ENCODE data around the gene KRTAP5-6.
"Not testable (repeated sequence)": the region's sequence is repeated elsewhere in the genome, so short reads cannot be mapped to it uniquely, and the experiment has no call there.

Gene KRTAP5-6

GRCh38 chr11:1682225-1682905 is 14.6 kb upstream of the KRTAP5-6 start:
- Mint-ChIP-seq H3K4me1 (peaks cover 15% of the 10 kb centered on the region), H3K4me3 (peak overlapping the region in 1 of 3 experiments; percentile 14), H3K27ac (peak overlapping the region; percentile 33 to 82 (median 81)), H3K36me3 (ENCODE audit: low read depth) (no peaks in the 10 kb centered on the region), H3K27me3 (ENCODE audit: low read depth) (peaks cover 3% of the 10 kb centered on the region), H3K9me3 (no peaks in the 10 kb centered on the region)
- no peak for TF ChIP-seq CTCF (IDR thresholded peaks at IDR 0.05; ENCODE audit: unreplicated experiment in 3 of 3)

- Mint-ChIP-seq H3K27ac (peak overlapping the region; percentile 33 to 82 (median 81)), H3K4me1 (peaks cover 15% of the 10 kb centered on the region)
- not testable (repeated sequence) for H3K4me3 Mint-ChIP-seq; H3K36me3 Mint-ChIP-seq (ENCODE audit: low read depth); H3K27me3 Mint-ChIP-seq (ENCODE audit: low read depth); H3K9me3 Mint-ChIP-seq
Measured at GRCh38 chr11:1683216-1683615, 13.8 kb upstream of the KRTAP5-6 start.

- Mint-ChIP-seq H3K27me3 (ENCODE audit: low read depth) (peaks cover 10% of the 10 kb centered on the region), H3K4me1 (peaks cover 15% of the 10 kb centered on the region)
- not testable (repeated sequence) for H3K27ac Mint-ChIP-seq; H3K9me3 Mint-ChIP-seq; H3K36me3 Mint-ChIP-seq (ENCODE audit: low read depth); H3K4me3 Mint-ChIP-seq
Measured at GRCh38 chr11:1683904-1684572, 13.0 kb upstream of the KRTAP5-6 start.

GRCh38 chr11:1684886-1685874 is 11.8 kb upstream of the KRTAP5-6 start:
- H3K4me3 Mint-ChIP-seq; H3K9me3 Mint-ChIP-seq; H3K36me3 Mint-ChIP-seq (ENCODE audit: low read depth): not testable (repeated sequence)
- peak overlapping the region in 1 of 3 experiments; percentile 15 for H3K27ac Mint-ChIP-seq
- H3K4me1 Mint-ChIP-seq, result peaks cover 15% of the 10 kb centered on the region
- peaks cover 10% of the 10 kb centered on the region for H3K27me3 Mint-ChIP-seq (ENCODE audit: low read depth)

GRCh38 chr11:1686220-1686619 is 10.8 kb upstream of the KRTAP5-6 start:
- Mint-ChIP-seq H3K4me1 (peaks cover 19% of the 10 kb centered on the region), H3K27me3 (ENCODE audit: low read depth) (peaks cover 13% of the 10 kb centered on the region)
- not testable (repeated sequence) for H3K4me3 Mint-ChIP-seq; H3K36me3 Mint-ChIP-seq (ENCODE audit: low read depth); H3K9me3 Mint-ChIP-seq; H3K27ac Mint-ChIP-seq

GRCh38 chr11:1688336-1688947 is 8.6 kb upstream of the KRTAP5-6 start:
- H3K27ac Mint-ChIP-seq, result peak overlapping the region in 1 of 3 experiments; percentile 29
- H3K4me1 Mint-ChIP-seq; H3K9me3 Mint-ChIP-seq; H3K4me3 Mint-ChIP-seq; H3K36me3 Mint-ChIP-seq (ENCODE audit: low read depth): not testable (repeated sequence)
- peaks cover 14% of the 10 kb centered on the region for H3K27me3 Mint-ChIP-seq (ENCODE audit: low read depth)

GRCh38 chr11:1689250-1690166 is 7.5 kb upstream of the KRTAP5-6 start:
- peaks cover 16% of the 10 kb centered on the region for H3K4me1 Mint-ChIP-seq
- not testable (repeated sequence) for H3K9me3 Mint-ChIP-seq; H3K4me3 Mint-ChIP-seq; H3K36me3 Mint-ChIP-seq (ENCODE audit: low read depth)
- H3K27me3 Mint-ChIP-seq (ENCODE audit: low read depth), result peaks cover 18% of the 10 kb centered on the region
- peak overlapping the region in 2 of 3 experiments; percentile 63 to 75 for H3K27ac Mint-ChIP-seq
